ENCODE data around the gene PRDM8.

The PRDM8 gene

GRCh38 chr4:80202190-80202711, 4.9 kb downstream of the PRDM8 start:
- peak; percentile 27 for DNase-seq

GRCh38 chr4:80202741-80203553, 5.6 kb downstream of the PRDM8 start:
- no peak for DNase-seq

GRCh38 chr4:80204433-80205011, 7.2 kb downstream of the PRDM8 start:
- no peak for DNase-seq

DNA sequence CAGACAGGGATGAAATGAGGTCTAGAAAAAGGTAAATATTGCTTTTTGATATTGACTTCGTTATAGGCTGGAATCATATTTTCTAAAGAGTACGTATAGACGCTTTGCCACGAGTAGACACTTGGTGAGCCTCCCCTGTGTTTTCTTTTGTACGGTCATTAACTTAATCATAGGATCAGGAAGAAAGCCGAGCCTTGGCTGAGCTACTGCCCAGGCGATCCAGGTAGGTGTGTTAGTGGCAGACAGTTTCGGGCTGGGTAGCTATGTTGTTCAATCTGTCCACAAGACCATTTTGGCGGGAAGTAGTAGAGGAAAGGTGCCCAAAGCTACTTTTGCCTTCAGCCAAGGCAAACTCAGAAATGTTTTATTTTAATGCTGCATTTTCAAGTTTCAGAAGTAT, 8.8 kb downstream of the PRDM8 start:
- DNase-seq: no peak

GRCh38 chr4:80206521-80207171, 9.3 kb downstream of the PRDM8 start:
- no peak for DNase-seq

GRCh38 chr4:80207172-80207583, 9.9 kb downstream of the PRDM8 start:
- no peak for DNase-seq

DNA sequence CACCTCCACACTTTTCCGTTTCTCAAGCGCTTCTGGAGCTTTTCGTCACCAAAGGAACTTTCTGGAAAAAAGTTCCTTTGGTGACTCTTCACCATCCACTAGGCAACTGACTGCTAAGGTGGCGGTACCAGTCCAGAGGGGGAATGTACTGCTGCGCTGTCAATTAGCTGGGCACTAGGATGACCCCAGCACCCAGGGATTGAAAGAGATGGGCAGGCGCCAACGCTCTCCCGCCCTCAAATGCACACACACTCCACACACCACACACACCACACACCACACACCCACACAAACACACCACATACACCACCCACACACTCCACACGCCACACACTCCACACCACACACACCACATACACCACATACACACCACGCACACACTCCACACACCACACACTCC, 10.4 kb downstream of the PRDM8 start:
- no peak for DNase-seq

DNA sequence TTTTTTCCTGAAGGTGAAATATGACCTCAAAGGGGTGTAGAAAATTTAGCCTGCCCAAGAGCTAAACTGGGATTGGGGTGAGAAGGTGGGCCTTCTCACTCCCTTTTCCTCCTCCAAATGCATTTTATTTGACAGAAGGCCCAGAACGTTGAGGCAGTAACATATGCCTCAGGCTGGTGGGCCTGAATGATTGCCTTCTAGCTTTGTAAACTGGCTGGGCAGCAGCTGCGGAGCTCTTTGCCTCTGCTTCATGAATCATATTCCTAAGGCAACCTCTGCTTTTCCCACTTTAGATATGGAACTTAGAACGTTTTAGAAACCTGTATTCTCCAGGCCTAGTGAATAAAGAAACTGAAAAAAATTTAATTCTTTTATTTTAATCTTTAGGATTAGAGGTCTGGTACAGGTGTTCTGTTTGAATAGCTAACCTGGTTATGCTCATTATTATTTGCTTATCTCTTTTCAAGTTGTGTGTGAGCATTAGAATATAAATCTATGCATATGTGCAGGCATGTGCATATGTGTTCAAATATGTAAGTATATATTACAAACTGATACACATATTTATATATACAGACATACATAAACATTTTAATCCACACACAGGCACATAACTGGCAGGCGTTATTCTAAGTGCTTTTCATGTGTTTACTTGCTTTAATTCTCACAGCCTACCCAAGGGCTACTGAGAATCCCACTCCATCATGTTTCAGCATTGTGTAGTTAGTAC, 11.5 kb downstream of the PRDM8 start:
- DNase-seq: no peak

GRCh38 chr4:80209340-80209701, 12.0 kb downstream of the PRDM8 start:
- DNase-seq: no peak

DNA sequence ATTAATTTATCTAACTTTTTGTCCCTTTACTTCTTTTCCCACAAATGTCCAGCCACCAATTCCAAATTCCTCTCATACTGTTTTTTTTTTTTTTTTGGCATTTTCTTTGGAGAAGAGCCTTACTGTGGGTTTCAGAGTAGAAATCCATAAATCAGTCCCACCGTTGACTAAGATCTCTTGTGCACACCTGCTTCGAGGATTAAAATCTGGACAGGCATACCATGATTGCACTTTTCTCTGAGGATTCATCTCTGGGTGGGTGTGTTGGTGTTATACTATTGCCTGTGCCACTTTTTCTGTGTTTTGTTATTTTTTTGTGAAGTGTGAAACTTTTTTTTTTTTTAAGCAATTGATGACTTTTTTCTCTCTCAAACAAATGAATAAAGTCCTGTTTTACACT, 13.2 kb downstream of the PRDM8 start:
- no peak for DNase-seq

DNA sequence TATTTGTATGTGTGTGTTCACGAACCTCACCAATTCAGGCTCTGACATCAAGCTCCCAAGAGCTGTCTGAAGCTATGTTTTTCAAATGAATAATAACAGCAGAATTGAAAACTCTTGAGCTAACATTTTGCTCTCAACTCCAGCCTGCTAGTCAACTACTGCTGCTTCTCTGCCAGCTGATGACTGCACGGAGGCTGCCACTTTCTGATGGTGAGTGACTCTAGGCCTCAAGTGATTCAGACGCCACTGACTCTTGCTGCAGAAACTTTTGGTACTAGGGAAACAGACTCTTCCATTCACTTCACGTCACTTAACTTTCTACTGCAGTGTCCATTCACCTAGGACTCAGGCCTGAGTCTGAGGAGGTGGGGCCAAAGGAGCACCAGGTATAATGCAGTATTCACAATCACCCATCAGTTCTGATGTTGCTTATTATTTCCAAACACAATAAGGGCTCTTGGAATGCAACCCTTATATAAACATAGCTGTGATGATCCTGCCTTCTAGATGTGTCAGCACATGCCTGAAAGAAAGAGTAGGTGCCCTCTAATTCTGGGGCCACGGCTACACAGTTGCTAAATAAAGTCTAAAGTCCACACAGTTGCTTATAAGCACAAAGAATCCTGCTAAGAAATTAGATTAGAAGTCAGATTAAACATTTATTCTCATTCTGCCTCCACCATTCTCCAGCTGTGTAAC, 16.0 kb downstream of the PRDM8 start:
- DNase-seq: no peak

GRCh38 chr4:80215449-80216052, 18.2 kb downstream of the PRDM8 start:
- DNase-seq: peak; percentile 45

DNA sequence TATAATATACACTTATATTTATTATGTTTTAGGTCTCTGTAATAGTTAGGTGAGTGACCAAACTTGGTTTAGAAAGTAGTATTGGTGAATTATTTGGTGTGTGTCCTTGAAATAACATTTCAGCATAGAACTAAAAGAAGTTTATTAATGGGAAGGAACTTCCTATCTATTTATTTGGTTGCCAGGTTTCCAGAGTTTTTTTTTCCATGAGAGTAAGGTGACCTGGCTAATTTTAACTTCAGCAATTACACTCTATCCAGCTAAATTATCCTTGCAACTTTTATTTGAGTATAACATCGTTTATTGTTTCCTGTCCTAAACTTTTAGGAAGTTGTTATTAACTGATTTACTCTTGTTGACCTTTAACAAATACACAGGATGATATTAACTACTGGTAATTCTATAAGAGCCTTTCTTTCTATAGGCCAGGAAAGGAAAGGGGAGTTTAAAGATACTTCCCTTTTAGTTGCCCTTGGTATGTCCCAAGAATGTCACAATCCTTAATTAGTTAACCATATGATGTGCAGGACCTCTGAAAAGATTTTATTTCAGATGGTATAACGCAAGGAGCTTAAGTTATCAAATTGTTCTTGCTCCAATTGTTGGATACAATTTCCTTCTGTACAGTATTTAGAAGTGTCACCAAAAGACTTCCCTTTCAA, 18.9 kb downstream of the PRDM8 start:
- no peak for DNase-seq

DNA sequence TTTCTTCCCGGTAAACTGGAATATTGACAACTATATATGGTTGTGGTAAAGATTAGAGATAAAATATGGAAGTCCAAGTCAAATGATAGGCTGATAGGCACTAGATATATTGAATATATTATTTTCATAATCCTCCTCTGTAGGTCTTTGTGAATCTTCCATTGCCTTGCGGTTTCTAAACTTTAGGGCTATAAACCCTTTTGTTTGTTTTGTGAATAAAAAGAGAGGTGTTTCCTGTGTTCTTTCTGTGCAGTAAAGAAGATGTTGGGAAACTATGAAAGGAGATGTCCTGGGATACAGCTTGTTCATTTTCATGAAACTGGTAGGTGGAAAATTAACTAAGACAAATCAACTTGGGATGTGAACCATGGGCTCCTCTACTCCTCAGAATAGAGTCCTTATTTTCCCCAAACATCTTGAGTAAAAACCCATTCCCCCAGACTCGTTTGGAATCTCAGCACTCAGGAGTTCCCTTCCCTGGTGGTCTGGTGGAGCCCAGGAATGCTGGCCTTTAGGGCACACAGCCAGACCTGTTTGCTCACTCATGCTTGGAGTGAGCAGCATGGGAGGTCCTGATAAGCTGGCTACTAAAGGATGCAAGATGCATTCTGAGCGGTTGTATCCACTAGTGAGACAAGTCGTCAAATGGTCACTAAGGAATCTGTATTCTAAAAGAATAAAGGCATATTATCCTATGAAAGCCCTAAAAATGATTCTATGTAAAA, 22.2 kb downstream of the PRDM8 start:
- DNase-seq: no peak

- DNase-seq: no peak
Measured at GRCh38 chr4:80220711-80221110, 23.4 kb downstream of the PRDM8 start.

DNA sequence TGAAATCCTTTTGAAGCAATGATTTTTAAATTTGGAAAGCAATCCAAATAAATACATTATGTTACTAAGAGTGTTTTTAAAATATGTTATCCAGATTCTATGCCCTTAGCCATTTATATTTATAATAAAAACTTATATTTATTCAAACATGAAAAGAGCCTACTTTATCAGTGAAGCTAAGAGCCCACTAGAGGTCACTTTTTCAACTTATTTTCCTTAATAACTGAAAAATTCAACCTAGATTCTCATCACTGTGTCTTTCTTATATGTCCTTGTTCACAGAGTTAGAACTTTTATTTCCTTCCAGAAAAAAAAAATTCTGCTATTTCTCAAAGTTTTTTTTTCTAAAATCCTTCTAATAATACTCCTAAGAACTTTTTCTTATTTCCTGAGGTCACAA, 23.9 kb downstream of the PRDM8 start:
- DNase-seq: no peak

- no peak for DNase-seq
Measured at GRCh38 chr4:80225595-80225994, 28.3 kb downstream of the PRDM8 start.

DNA sequence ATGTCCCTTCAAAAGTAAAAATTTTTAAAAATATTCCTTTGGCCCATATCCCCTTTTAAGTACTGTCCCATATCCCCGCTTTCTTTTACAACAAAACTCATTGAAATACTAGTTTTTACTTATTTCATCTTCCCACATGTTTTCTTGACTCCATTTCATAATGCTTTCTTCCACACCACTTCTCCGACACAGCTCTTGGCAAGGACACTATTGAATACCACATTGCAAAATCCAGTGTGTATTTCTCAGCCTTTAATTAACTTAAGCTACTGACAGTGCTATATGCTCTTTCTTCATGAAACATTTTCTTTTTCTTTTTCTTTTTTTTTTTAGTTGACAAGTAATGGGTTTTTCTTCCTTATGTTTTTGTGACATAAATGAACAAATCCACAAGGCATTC, 28.8 kb downstream of the PRDM8 start:
- no peak for DNase-seq

DNA sequence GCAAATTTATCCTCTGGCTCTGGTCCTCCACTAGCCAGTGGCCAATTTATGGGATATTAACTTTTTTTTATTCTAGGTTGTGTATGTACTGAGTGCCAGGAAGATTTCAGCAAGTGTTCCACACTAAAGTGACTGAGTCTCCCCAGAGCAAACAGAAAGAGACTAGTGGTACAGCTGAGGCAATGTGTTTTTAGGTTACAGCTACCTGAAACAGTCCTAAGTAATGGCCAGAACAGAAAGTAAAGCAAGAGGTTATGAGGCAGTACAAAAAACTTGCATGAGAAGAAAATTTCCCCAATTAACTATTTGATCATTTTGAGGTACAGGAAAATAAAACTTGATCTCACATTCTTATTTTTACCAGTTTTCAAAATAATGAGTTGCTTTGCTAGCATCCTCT, 31.2 kb downstream of the PRDM8 start:
- DNase-seq: no peak

- no peak for DNase-seq
Measured at GRCh38 chr4:80229128-80229527, 31.8 kb downstream of the PRDM8 start.

- DNase-seq: no peak
Measured at GRCh38 chr4:80229590-80229989, 32.3 kb downstream of the PRDM8 start.

Data from midbrain (tissue), 1 donor.